GM21360 (cell line): ENCODE measurements around the gene COPE.
"Not testable (repeated sequence)": the region's sequence is repeated elsewhere in the genome, so short reads cannot be mapped to it uniquely, and the experiment has no call there.

Source experiments
- ATAC-seq: cut with Tn5 transposase; IDR thresholded peaks from one replicate; pipeline ENCODE4 v1.9.1; 2021; ENCODE audit warnings: mild to moderate bottlenecking, moderate library complexity; ENCODE audit not compliant: unreplicated experiment

The COPE gene

DNA sequence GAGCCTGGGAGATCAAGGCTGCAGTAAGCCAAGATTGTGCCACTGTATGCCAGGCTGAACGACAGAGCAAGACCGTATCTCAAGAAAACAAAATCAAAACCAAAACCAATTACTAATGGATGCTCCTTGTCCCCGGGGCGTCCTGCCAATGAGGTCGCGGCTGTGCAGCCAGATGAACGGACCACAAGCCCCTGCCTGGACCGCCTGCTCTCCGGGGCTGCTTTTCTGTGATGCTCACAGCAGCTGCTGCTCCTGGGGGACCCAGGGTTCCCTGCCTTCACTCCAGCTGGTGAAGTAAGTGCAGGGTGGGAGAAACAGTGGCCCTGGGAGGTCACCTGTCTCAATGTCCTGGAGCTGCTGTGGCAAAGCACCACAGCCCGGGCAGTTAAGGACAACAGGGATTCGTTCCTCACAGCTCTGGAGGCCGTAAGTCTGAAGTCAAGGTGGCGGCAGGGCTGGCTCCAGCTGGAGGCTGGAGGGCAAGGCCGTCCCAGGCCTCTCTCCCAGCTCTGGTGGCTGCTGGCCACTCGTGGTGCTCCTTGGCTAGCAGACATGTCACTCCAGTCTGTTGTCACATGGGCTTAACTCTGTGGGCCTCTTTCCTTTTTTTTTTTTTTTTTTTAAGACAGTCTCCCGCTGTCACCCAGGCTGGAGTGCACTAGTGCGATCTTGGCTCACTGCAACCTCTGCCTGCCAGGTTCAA lies 10.1 kb downstream of the COPE start:
- no peak for ATAC-seq

DNA sequence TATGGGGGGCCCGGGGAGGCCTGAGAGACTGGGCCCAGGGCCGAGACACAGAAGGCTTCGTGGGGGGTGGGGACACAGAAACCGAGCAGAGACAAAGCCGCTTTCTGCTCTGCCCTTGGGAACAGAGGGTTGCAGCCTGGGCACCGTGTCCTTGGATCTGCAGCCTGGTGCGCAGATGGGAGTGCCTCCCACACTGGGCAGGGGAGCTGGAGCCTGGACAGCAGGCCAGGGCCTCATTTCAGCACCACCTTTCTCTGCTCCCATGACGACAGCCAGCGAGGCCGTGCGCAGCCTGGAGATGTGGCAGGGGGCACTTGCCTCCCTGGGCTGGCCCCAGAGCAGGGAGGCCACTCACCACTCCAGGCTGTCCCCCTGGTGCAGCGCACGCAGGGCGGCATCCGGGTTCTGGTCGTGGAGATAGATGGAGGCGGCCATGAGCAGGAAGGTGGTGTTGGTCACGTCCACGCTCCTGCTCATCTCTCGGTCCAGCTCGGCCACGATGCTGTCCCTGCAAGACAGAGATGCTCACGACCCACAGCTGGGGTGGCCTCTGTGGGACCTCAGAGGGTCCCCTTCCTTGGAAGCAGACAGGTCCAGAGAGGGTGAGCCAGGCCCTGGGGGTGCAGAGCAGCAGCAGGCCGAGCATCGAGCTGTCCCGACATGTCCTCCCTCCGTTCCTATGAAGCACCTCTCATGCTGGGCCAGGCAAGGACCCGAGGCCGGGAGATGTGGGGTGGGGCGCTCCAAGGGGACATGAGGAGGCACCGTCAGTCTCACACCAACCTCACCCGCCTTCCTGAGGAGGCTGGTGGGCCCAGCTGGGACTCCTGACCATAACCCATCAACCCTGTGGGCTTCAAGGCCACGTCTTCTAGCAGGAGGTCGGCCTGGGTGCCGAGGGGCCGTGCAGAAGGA lies 12.3 kb downstream of the COPE start:
- ATAC-seq: no peak

DNA sequence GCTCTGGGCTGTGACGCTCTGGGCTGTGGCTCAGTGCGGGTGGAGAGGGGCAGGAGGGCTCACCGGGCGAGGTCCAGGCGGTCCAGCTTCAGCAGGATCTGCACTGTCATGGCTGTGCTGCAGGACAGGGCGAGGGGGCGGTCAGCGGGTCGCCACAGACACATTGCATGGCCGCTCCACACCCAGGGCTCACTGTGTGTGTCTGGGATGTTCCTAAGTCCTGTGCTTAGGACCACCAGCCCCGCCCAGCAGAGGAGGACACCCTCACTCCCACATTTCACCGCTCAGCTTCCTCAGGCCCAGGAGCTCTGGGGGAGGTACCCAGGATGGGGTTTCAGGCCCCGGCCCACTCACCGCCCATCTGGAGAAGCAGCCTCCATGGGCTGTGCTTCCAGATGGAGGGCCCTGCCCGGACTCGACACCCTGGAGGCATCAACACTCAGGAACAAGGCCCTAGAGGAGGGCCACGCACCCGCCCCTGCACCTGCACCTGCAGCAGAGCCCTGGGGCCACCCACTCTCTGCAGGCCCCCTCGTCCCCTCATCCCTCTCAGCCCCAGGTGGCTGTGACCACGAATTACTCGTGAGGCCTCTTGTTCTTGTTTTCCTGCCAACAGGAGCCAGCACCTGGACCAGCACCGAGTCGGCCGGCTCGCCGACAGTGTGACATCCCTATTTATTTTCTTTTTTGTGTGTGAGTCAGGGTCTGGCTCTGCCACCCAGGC lies 13.5 kb downstream of the COPE start:
- ATAC-seq: no peak

DNA sequence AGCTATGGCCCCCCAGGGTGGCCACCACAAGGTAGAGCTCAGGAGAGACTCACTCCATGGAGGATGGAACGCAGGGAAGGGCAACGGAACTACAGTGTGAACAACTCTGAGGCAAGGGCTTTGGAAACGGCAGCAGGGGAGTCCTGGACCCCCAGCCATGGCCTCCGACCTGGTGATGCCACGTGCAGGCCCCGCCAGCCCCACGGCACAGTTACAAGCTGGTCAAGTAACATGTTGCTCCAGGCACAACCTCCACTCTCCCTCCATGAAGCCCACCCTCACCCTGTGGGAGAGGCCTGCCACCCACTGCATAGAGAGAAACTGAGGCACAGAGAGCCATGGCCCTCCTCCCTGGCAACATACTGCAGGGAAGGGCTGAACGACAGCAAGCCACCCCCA lies 14.1 kb downstream of the COPE start:
- ATAC-seq: no peak

DNA sequence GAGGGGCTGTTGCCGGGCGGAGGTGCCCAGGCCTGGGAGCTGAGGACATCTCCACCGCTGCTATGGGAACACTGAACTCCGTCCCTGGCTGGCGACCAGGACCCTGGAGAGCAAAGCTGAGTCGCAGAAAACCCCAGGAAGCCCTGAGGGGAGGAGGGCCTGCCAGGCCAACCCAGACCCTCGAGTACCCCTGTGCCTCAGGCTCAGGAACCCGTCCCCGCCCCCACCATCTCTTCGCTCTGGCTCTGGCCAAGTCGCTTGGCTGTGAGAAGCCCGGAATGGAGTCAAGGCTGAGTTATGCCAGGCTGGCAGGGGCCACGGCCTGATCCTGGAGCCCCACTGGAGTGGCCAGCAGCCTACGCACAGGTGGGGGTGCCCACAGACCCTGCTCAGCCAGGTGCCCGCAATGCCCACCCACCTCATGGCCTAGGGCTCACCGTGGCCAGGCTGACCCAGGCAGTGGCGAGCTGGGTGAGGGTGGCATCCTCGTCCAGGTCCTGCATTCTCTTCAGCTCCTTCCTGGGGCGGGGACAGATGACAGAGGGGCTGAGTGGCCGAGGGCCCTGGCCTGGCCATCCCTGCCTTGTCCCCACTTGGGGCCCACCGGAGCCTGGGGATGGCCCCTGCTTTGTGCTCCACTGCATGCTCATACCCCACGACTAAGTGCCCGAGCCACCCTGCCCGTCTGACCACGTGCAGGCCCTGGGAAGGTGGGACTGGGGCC lies 14.7 kb downstream of the COPE start:
- ATAC-seq: no peak

DNA sequence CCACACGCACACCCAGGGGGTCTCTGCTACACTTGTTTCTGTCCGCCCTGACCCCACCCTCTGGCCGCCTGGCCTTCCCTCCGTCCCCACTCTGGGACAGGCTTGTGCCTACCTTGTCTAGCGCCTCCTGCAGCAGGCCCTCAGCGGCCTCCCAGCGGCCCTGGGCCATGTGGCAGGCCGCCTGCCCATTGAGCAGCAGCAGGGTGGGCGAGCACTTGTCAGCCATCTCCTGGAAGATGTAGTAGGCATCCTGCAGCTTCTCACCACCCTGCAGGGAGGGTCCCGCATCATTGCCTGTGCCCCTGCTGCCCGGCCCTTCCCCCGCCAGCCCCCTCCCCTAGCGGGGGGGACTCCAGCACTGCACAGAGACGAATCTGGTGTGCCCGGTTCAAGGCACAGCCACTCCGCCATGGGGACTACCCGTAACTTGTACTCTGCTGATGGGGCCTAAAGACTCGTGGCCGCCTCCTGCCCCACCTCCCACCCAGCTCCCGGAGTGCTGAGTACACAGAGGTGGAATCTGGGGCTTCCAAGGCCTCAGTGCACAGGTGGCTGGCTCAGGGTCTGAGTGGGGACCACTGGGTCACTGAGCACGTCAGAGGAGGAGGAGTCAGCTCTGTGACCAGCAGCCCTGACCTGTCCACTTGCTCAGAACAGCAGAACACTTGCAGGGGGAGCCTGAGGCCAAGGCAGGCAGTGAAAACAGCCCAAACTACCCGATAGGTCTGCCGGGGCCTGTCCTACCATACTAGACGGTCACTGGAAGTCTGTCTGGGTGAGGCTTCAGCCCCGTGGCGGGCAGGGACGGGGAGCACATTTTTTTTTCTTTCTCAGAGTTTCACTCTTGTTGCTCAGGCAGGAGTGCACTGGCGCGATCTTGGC lies 15.8 kb downstream of the COPE start:
- no peak for ATAC-seq

DNA sequence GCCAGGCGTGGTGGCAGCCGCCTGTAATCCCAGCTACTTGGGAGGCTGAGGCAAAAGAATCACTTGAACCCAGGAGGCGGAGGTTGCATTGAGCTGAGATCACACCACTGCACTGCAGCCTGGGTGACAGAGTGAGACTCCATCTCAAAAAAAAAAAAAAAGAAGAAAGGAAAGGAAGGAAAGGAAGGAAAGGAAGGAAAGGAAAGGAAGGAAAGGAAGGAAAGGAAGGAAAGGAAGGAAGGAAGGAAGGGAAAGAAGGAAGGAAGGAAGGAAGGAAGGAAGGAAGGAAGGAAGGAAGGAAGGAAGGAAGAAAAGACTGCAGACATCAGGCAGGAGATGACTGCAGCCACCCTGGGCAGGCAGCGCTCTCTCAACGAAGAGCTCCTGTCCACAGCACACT lies 16.7 kb downstream of the COPE start:
- ATAC-seq: not testable (repeated sequence)

DNA sequence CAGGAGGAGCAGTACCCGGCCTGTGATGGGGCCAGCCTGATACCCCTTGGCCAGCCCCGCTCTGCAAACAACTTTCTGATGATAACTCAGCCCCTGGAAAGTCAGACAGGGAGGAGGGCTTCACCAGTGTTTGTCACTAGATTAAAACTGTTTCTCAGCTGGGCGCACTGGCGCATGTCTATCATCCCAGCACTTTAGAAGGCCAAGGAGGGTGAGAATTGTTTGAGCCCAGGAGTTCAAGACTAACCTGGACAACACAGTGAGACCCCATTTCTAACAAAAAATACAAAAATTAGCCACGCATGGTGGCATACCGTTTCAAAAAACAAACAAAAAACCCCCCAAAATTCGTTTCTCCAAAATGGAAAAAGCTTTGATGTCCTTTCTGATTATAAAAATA lies 17.7 kb downstream of the COPE start:
- ATAC-seq: no peak

DNA sequence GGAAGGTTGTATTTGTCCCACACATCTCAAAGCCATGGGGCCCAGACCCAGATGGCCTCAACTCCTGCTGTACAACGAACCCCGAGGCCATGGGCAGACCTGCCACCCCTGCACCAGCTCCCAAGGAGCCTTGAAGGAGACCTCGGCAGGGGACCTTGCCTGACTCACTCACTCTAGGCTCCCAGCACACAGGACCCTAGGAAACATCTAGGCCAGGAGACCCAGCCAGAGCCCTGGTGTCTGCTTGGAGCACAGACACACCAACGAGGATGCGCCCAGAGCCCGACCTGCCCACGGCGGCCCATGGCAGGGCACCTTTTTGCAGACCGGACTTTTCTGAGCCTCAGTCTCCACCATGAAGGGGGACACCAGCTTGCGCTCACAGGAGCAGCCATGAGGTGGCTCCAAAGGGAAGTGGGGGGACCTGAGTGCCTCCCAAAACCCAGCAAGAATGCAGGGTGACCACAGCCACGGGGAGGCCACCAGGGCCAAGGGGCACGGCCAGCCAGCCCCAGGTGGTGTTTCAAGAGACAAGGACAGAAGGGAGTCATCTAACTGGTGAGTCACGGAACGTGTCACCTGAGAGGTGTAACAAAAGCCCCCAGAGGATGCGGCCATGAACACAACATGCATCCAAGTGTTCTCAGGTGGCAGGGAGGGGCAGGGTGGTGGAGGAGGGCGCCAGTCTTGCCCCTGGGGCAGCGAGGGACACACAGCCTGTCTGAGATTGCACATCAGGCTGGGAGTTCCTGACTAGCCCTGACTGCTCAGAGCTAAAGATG lies 18.3 kb downstream of the COPE start:
- ATAC-seq: no peak

DNA sequence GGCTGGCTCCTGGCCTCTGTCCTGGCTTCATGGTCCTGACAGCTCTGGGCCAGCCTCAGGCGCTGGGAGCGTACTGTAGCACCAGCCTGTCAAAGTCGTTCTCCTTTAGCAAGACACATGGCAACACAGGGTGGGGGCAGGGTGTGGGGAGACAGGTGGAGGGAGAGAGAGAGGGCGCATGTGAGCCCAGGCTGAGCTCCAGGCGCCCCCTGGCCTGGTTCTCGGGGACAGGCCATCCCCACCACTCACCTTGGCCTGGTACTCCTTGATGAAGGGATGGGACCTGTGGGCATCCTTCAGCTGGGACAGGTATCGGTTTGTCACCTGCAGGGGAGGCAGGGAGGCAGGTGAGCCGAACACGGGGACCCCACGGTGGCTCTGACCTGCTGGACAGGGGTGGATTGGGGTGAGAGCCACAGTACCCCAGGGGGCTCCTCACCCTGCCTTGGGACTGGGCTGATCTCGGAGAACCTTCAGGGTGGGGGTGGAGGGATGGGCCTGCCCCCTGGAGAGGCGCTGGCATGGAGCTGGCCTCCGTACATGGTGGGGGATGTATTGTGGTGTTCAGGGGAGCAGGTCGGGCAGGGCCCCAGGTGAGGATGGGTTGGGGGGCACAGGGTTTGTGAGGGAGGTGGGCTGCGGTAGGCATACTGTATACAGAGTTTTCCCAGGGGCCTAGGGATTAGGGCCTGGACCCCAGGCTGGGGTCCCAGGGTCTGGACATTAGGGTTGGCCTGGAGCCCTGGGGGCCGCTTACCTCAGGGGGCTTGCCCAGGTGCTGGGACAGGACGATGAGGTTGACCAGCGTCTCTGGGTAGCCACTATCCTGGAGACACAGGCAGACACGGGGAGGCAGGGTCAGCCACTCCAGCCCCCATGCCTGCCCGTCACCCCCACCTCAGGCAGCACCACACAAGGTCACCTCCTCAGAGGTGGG lies 19.3 kb downstream of the COPE start:
- ATAC-seq: no peak

DNA sequence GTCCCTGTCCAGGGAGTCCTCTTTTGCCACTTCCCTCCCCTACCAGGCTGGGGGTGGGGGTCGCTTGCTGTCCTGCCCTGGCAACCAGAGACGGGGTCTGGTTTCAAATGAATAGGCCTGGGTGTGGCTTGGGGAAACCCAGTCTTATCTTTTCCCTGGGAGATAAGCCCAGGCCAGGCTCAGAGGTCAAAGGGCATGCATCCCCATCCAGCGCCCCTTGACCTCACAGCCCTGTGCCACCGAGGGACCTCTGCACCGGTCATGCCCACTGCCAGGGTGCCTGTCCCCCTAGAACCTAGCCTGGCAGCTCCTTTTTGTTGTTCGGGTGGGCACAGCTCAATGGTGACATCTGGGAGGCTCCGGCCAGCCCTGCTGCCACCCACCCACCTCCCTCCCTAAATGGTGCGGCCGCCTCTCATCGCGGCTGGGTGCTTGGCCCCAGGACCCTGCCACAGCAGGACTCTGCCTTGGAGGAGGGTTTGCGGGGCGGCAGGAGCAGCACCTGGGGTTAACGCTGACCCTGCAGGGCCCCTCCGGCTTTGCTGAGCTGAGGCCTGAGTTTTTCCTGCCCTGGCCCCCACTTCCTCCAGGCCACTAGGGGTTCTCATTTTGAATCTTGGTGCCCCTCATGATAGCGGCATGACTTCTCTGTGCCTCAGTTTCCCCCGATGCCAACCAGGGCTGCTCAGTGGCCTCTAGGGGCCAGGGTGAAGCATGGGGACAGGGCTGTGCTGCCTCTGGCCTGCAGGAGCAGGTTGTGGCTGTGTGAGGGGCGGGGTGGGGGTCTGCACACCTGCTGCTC lies 20.4 kb downstream of the COPE start:
- no peak for ATAC-seq

DNA sequence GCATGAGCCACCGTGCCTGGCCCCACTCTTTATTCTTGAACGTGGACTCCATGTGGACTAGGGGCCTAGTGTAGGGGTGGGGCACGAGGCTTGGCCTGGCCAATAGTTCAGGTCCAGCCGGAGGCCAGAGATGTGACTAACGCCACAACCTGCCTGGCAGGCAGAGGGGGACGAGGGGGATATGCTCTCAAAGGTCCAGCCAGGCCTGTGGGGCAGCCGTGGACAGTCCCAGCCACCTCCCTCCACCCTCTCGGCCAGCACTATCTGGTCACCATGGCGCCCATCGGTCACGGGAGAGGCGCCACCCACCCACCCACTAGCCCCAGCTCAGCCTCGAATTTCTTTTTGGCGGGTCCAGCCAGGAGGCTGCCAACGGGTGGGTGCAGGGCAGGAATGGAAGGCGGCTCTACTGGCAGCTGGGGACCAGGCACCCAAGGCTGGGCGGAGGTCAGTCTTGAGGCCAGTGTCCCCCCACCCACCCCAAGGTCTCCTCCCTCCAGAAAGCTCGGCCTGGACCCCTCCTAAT lies 21.0 kb downstream of the COPE start:
- no peak for ATAC-seq

DNA sequence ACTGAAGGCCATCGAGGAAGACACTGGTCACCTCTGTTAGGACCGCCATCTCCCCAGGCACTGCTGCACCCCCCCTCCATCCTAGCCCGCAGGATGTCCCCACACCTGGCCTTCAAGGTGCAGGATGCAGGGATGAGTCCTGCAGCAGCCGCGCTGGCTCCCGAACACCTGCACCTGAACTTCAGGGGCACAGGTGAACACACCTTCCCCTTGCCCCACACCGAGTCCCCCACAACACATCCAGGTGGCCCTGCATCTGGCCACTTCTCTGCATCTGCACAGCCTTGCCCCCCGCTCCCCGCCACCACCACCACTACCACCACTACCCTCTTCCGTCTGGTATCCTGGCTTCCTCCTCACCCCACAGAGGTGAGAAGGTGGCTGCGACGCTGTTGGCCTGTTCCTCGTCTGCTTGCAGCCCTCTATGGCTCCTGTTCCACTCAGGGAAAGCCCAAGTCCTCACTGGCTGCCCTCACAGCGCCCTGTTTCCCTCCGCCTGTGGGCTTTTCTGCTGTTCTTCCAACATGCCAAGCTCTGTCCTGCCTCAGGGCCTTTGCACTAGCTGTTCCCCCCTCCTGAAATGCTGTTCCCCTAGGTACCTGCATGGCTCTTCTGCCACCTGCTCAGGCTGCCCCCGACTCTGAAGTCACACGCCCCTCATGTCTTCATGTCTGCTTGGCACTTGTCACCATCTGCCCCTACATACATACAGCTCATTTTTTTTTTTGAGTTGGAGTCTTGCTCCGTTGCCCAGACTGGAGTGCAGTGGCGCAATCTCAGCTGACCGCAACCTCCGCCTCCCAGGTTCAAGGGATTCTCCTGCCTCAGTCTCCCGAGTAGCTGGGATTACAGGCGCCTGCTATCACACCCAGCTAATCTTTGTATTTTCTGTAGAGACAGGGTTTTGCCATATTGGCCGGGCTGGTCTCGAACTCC lies 21.8 kb downstream of the COPE start:
- ATAC-seq: no peak

DNA sequence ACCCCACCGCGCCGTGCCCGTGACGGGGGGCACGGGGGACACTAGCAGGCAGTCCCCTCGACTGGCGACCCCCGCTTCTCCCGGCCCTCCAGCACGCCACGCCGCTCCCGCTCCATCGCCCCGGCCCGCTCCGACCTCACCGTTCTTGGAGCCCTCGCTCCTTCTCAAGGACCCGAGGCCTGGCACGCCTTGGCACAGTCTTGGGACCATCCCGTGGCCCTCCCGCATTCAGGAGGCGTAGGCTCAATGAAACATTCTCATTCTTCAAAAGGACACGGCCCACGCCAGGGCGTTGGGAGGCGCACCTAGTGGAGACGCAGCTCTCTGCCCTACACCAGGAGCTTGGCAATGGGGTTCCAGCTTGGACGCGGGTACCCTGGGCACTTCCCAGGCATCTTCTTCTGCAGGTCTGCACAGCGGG lies 22.8 kb downstream of the COPE start:
- ATAC-seq: no peak

DNA sequence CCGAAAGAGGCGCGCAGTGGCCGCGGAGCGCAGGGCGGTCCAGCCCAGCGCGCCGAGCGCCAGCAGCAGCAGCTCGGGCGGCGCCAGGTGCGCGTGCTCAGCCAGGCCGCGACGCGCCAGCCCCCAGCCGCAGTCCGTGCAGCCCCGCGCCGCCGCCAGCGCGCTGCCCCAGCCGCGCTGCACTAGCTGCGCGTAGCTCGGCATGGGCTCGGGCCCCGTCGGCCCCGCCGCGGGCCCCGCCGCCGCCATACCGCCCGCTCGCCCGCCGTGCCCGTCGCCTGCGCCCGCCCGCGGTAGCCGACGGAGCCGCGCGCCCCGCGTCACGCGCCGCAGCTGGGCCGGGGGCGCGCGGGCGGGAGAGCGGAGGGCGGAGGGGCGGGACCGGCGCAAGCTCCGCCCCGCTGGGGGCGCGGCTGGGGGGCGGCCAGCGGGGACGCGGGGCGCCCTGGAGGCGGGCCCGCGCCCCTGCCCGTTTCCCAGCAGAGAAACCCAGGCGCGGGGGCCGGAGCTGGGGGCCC lies 23.3 kb downstream of the COPE start, which contains the start of gene CERS1:
Gene CERS1, minus strand, starts transcription at position 335 of the 518 bp plus-strand sequence. Its CDS starts 86 bp downstream, at position 249.
- ATAC-seq: no peak
